GM12878 (cell line): ENCODE measurements around the gene FOXK2. TPM values are rescaled to one million over a fixed set of nuclear protein-coding genes. Genes with fewer than 3 reads are reported as not detected.
A peak's percentile ranks its signal among the peaks of the same experiment; 100 is the strongest.

Experiments
- ATAC-seq: fragments of 200-7000 bp; cut with Tn5 transposase; 3 replicates; pipeline ENCODE4 v1.9.1; 2020; ENCODE audit warnings: mild to moderate bottlenecking, moderate library complexity
- BruUV-seq: library from RNA; stranded (reverse); fragments of 400-500 nt; replicated peaks from 2 replicates; lab custom pipeline; 2021; lab: Mats Ljungman, UMichigan
- CTCF ChIA-PET: fragments of 300-600 bp; sonication (Branson Sonifier 250); formaldehyde crosslinking; extraction: SDS; loops from one replicate; lab custom pipeline; 2021; ENCODE audit warnings: inconsistent platforms; lab: Yijun Ruan, JAX
- POLR2A ChIA-PET: fragments of 350-600 bp; formaldehyde crosslinking; extraction: SDS; loops from one replicate; lab custom pipeline; 2021; ENCODE audit warnings: inconsistent platforms; lab: Charles Lee
- RAD21 ChIA-PET: fragments of 300-600 bp; sonication (Branson Sonifier 250); formaldehyde crosslinking; loops from one replicate; lab custom pipeline; 2023; ENCODE audit warnings: antibody characterized with exemption; ENCODE audit not compliant: unreplicated experiment; lab: Charles Lee
- SMC1A ChIA-PET: fragments of 300-600 bp; sonication (Branson Sonifier 250); formaldehyde crosslinking; loops from one replicate; lab custom pipeline; 2023; ENCODE audit not compliant: unreplicated experiment, uncharacterized antibody; lab: Charles Lee
- DNase-seq: peaks from one replicate; pipeline ENCODE4 v3.0.0-alpha.2; 2011; ENCODE audit warnings: low read depth, low spot score
- FAIRE-seq: peaks from 3 replicates; lab custom pipeline; 2011; peaks lifted over from hg19 to GRCh38; lab: Jason Lieb, UNC
- H2AFZ ChIP-seq: 2 replicates; pipeline ENCODE4 v1.6.0; 2011; ENCODE audit warnings: low read depth, low read length, control low read depth; ENCODE audit not compliant: control insufficient read depth
- H3K27ac ChIP-seq: 2 replicates; pipeline ENCODE4 v1.5.1; 2011; ENCODE audit warnings: control low read depth; ENCODE audit not compliant: control insufficient read depth, insufficient read depth
- H3K27me3 ChIP-seq, 2 experiments: replicated peaks in 1 of 2; 2 replicates each; pipeline versions ENCODE4 v1.6.0 to v1.6.1; 2011; ENCODE audit warnings: low read length in 1 of 2; ENCODE audit not compliant: control insufficient read depth in 2 of 2, insufficient read depth in 2 of 2
- H3K36me3 ChIP-seq, 2 experiments: 2 replicates each; pipeline ENCODE4 v1.5.1; 2011; ENCODE audit warnings: low read length in 1 of 2; ENCODE audit not compliant: control insufficient read depth in 2 of 2, insufficient read depth in 2 of 2
- H3K4me1 ChIP-seq: 2 replicates; pipeline ENCODE4 v1.6.1; 2011; ENCODE audit warnings: mild to moderate bottlenecking, low read length, moderate library complexity, mixed read lengths; ENCODE audit not compliant: control insufficient read depth, insufficient read depth
- H3K4me2 ChIP-seq: 2 replicates; pipeline ENCODE4 v1.6.0; 2011; ENCODE audit warnings: control low read depth; ENCODE audit not compliant: control insufficient read depth, insufficient read depth
- H3K4me3 ChIP-seq: fragments of 200-600 bp; sonication (generic); 2 replicates; pipeline ENCODE4 v1.5.1; 2016
- H3K79me2 ChIP-seq: 2 replicates; pipeline ENCODE4 v1.6.0; 2011; ENCODE audit warnings: low read length; ENCODE audit not compliant: control insufficient read depth, insufficient read depth
- H3K9ac ChIP-seq: 2 replicates; pipeline ENCODE4 v1.8.0; 2011; ENCODE audit warnings: low read length, control low read depth, mixed read lengths; ENCODE audit not compliant: control insufficient read depth, insufficient read depth
- H3K9me3 ChIP-seq: replicated peaks from 3 replicates; pipeline ENCODE4 v1.5.1; 2011; ENCODE audit warnings: mild to moderate bottlenecking, low read length; ENCODE audit not compliant: control insufficient read depth, insufficient read depth
- H4K20me1 ChIP-seq: 2 replicates; pipeline ENCODE4 v1.6.0; 2011; ENCODE audit not compliant: control insufficient read depth, insufficient read depth
- BCL11A ChIP-seq: IDR thresholded peaks from 2 replicates; pipeline ENCODE4 v1.6.1; 2011; ENCODE audit warnings: low read depth, low read length
- ESRRA ChIP-seq: IDR thresholded peaks from 2 replicates; pipeline ENCODE4 v1.6.1; 2012; ENCODE audit warnings: mild to moderate bottlenecking, low read length, improper control_type of control experiment
- FOXK2 ChIP-seq: fragments of 450-650 bp; IDR thresholded peaks from 2 replicates; pipeline ENCODE4 v1.6.1; 2017; ENCODE audit warnings: mild to moderate bottlenecking, moderate library complexity
- HDAC6 ChIP-seq: fragments of 200-600 bp; sonication (generic); IDR thresholded peaks from one replicate; pipeline ENCODE4 v1.8.0; 2017; ENCODE audit warnings: antibody characterized with exemption; ENCODE audit not compliant: unreplicated experiment
- HDGF ChIP-seq: fragments of 450-650 bp; IDR thresholded peaks from 2 replicates; pipeline ENCODE4 v1.6.1; 2016; ENCODE audit warnings: antibody characterized with exemption
- KLF5 ChIP-seq: fragments of 450-650 bp; IDR thresholded peaks from 2 replicates; pipeline ENCODE4 v1.6.1; 2014; ENCODE audit warnings: mild to moderate bottlenecking; ENCODE audit not compliant: partially characterized antibody
- MYB ChIP-seq: fragments of 150-350 bp; IDR thresholded peaks from 2 replicates; pipeline ENCODE4 v1.6.1; 2014; ENCODE audit warnings: mild to moderate bottlenecking, low read depth, low read length, borderline replicate concordance
- NFYA ChIP-seq: IDR thresholded peaks from 2 replicates; pipeline ENCODE4 v1.6.1; 2011; ENCODE audit warnings: low read depth, mild to moderate bottlenecking, low read length, improper control_type of control experiment, borderline replicate concordance
- RELB ChIP-seq: fragments of 450-650 bp; IDR thresholded peaks from 2 replicates; pipeline ENCODE4 v1.6.1; 2017; ENCODE audit warnings: low read depth, mild to moderate bottlenecking, moderate library complexity
- SKIL ChIP-seq: fragments of 450-650 bp; IDR thresholded peaks from 2 replicates; pipeline ENCODE4 v1.6.1; 2017; ENCODE audit warnings: mild to moderate bottlenecking, low read depth, inconsistent platforms; ENCODE audit not compliant: poor library complexity, severe bottlenecking
- SMARCA5 ChIP-seq: fragments of 450-650 bp; IDR thresholded peaks from 2 replicates; pipeline ENCODE4 v1.6.1; 2017; ENCODE audit warnings: mild to moderate bottlenecking
- SUZ12 ChIP-seq: fragments of 200-600 bp; sonication (generic); IDR thresholded peaks from one replicate; pipeline ENCODE4 v1.6.1; 2018; ENCODE audit warnings: antibody characterized with exemption, mild to moderate bottlenecking; ENCODE audit not compliant: unreplicated experiment
- TBL1XR1 ChIP-seq: IDR thresholded peaks from 2 replicates; pipeline ENCODE4 v1.6.1; 2012; ENCODE audit warnings: low read depth, low read length, improper control_type of control experiment
- TCF12 ChIP-seq: IDR thresholded peaks from 2 replicates; pipeline ENCODE4 v1.6.1; 2011; ENCODE audit warnings: low read depth, mild to moderate bottlenecking, low read length
- TCF7 ChIP-seq: IDR thresholded peaks from 2 replicates; pipeline ENCODE4 v1.6.1; 2014; ENCODE audit warnings: antibody characterized with exemption, borderline replicate concordance
- USF1 ChIP-seq: IDR thresholded peaks from 2 replicates; pipeline ENCODE4 v1.6.1; 2011; ENCODE audit warnings: borderline replicate concordance, low read depth, mild to moderate bottlenecking, moderate library complexity, mixed read lengths, low read length; ENCODE audit not compliant: insufficient read depth; ENCODE audit errors: extremely low read length
- YBX1 ChIP-seq: fragments of 450-650 bp; IDR thresholded peaks from 2 replicates; pipeline ENCODE4 v1.6.1; 2016; ENCODE audit warnings: antibody characterized with exemption
- YY1 ChIP-seq: IDR thresholded peaks from 2 replicates; pipeline ENCODE4 v1.6.1; 2011; ENCODE audit warnings: low read depth, mild to moderate bottlenecking, low read length
- ZNF207 ChIP-seq: fragments of 450-650 bp; IDR thresholded peaks from 2 replicates; pipeline ENCODE4 v1.6.1; 2014; ENCODE audit warnings: antibody characterized with exemption, mild to moderate bottlenecking, borderline replicate concordance
- WGBS: methylation state at CpG from one replicate; pipeline ENCODE4 v1.1.6; 2016; ENCODE audit warnings: low lambda C conversion rate; ENCODE audit not compliant: insufficient replicate concordance, insufficient coverage; ENCODE audit errors: missing lambda C conversion rate; 5-methylcytosine and 5-hydroxymethylcytosine counted together
- in situ Hi-C: fragments of 300-500 bp; cut with MboI; formaldehyde crosslinking; loops from 9 replicates; pipeline ENCODE4 v1.14.3; 2018; ENCODE audit warnings: mixed read lengths
- intact Hi-C: fragments of 100-400 bp; cut with micrococcal nuclease; formaldehyde crosslinking; loops from one replicate; pipeline ENCODE4 v1.14.2; 2022; ENCODE audit not compliant: unreplicated experiment
- polyA plus RNA-seq, 11 experiments: library from polyadenylated mRNA; depleted of rRNA in 4 of 11; unstranded in 6 of 11; stranded (reverse) in 5 of 11; fragments of >200 nt; fragmentation: Nextera tagmentation in 4 of 11; fragmentation: Illumina TruSeq in 1 of 11; extraction: Ambion mirVana in 4 of 11; extraction: Trizol in 1 of 11; gene quantifications; 1 replicate in 1 of 11; 2 replicates in 10 of 11; pipeline versions ENCODE4 v1.2.1 to v1.2.3, GENCODE V29; 2011 to 2016; ENCODE audit warnings: inconsistent platforms in 2 of 11, missing spikeins in 2 of 11, low read depth in 1 of 11
- total RNA-seq, 4 experiments: library from RNA; depleted of rRNA in 3 of 4; stranded (reverse); fragments of >200 nt in 3 of 4; fragmentation: Illumina TruSeq in 1 of 4; extraction: Trizol in 1 of 4; gene quantifications; 2 replicates each; pipeline versions ENCODE4 v1.2.1 to v1.2.3, GENCODE V29; 2013 to 2021

FOXK2 gene
- total and polyA plus RNA-seq, 10 of the 15 experiments (the other 5 are each of a cell fraction or from before 2014, with no cell fraction given), result 2.4 to 56.8 (median 34.4) TPM

GRCh38 chr17:82648165-82648668 is 128.7 kb downstream of the FOXK2 start, which contains the start of gene WDR45B:
WDR45B (minus strand) TSS chr17:82648444; CDS start chr17:82648340, 104 bp downstream.
- peaks cover 5 to 14% of the 10 kb centered on the region in 2 experiments for H3K36me3 ChIP-seq
- POLR2A ChIA-PET, result no interaction called here
- WGBS, result under 1% methylated on average over 50 of the region's 67 CpGs
- no TSS peak for BruUV-seq
- SMC1A ChIA-PET, result interaction anchor here (1.3 kb wide), 1 partner anchor 69 kb away, joined by 3 read pairs; the partner anchor contains the start of gene FN3KRP
- DNase-seq (peak; percentile 80), FAIRE-seq (peak; percentile 94), ATAC-seq (peak; percentile 92)
- RAD21 ChIA-PET, result no interaction called here
- peak within 1 kb of the TSS; percentile 97 for H3K4me3 ChIP-seq
- H3K4me2 ChIP-seq, result peak within 1 kb of the TSS; percentile 86
- in situ Hi-C loops, result no loop called here
- CTCF ChIA-PET, result no interaction called here
- intact Hi-C loops, result loop anchor here (10.0 kb wide), 1 partner anchor 107 kb away; the partner anchor contains the start of gene TBCD
- H3K9ac ChIP-seq, result peak within 1 kb of the TSS; percentile 90
- H3K79me2 ChIP-seq, result peaks cover 47% of the 10 kb centered on the region
- no peaks in the 10 kb centered on the region for H3K4me1 ChIP-seq
- peaks cover 12% of the 10 kb centered on the region for H4K20me1 ChIP-seq
- H3K27ac ChIP-seq, result peak within 1 kb of the TSS; percentile 55
- no peaks in the 10 kb centered on the region for H3K27me3 ChIP-seq
- no peaks in the 10 kb centered on the region for H3K9me3 ChIP-seq
- peak within 1 kb of the TSS; percentile 60 for H2AFZ ChIP-seq
- TF ChIP-seq ZNF207 (0 out of 2 replicates have a peak, but pooled peaks have one; percentile 43), ESRRA (no peak; the same call in 1 of the 2 replicates), BCL11A (no peak), SMARCA5 (peak; percentile 86), TCF7 (no peak), YBX1 (no peak), KLF5 (no peak), HDAC6 (no peak), SKIL (no peak), TCF12 (no peak), HDGF (no peak), MYB (no peak), FOXK2 (no peak), NFYA (no peak), RELB (no peak), TBL1XR1 (no peak), YY1 (peak; percentile 66), SUZ12 (no peak), USF1 (no peak)
